CD4-positive, alpha-beta T cell treated with Interleukin-21 for 1 hour (primary cell): ENCODE results near the gene SCYGR1.
"Not testable (repeated sequence)": the region's sequence is repeated elsewhere in the genome, so short reads cannot be mapped to it uniquely, and the experiment has no call there.

Experiments
- DNase-seq: peaks from one replicate; pipeline ENCODE4 v3.0.0-alpha.2; 2020

Gene SCYGR1, protein sequence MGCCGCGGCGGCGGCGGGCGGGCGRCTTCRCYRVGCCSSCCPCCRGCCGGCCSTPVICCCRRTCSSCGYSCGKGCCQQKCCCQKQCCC

DNA sequence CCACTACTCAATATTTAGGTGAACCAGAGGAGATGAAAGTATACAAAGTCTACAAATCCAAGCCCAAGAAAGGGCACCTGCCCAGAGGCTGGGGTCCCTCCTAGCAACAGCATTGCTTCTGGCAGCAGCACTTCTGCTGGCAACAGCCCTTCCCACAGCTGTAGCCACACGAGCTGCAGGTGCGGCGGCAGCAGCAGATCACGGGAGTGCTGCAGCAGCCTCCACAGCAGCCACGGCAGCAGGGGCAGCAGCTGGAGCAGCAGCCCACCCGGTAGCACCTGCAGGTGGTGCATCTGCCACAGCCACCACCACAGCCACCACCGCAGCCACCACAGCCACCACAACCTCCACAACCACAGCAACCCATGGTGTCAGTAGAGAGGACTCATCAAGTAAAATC, at the start of gene SCYGR1:
Gene SCYGR1 (minus strand): TSS at position 367 of the 400 bp plus-strand sequence. CDS start 0 bp downstream, at position 367.
- not testable (repeated sequence) for DNase-seq

DNA sequence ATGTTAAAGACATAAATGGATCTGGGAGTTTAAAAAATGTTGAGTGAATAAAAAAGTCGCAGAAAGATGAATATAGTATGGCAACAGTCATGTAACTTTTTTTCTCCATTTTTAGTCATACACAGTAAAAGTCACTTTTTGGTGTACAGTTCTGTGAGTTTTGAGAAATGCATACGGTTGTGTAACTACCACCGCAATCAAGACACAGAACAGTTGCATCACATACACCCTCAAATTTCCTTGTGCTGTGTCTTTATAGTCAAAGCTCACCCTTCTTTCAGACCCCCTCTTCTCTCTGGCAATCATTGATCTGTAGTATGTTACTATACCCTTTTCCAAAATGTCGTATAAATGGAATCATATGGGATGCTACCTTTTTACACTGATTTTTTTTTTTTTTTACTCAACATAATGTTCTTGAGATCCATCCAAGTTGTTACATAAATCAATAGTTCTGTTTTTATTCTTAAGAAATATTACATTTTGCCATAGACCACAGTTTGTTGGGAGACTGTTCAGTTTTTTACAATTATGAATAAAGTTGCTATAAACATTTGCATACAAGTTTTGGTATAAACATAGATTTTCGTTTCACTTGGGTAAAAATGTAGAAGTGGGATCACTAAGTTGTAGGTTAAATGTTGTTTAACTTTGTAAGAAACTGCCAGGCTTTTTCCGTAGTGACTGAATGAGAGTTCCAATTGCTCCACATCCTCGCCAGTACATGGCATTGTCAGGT, 48.9 kb upstream of the SCYGR1 start:
- DNase-seq, result no peak

DNA sequence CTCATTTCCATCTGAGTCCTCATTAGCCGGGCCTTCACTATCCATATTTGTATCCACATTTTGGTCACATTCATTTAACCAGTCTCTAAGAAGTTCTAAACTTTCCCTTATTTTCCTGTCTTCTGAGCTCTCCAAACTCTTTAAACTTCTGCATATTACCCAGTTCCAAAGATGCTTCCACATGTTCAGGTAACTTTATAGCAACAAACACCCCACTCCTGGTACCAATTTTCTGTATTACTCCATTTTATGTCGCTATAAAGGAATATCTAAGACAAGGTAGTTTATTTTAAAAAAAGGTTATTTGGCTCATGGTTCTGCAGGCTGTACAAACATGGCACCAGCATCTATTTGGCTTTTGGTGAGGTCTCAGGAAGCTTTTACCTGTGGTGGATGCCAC, 45.4 kb upstream of the SCYGR1 start:
- no peak for DNase-seq

DNA sequence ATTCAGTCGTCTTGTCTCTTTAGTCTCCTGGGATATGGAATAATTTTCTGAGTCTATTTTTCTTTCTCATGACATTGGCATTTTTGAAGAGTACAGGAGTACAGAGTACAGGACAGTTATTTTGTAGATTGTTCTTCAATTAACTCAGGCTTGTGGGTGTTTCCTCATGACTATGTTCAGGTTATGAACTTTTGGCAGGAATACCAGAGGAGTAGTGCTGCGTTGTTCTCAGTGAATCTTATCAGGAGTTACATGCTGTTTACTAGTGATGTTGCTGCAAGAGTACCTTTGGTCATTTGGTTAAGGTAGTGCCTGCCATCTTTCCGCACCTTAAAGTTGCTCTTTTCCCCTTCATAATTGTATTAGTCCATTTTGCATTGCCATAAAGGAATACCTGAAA, 42.9 kb upstream of the SCYGR1 start:
- no peak for DNase-seq

DNA sequence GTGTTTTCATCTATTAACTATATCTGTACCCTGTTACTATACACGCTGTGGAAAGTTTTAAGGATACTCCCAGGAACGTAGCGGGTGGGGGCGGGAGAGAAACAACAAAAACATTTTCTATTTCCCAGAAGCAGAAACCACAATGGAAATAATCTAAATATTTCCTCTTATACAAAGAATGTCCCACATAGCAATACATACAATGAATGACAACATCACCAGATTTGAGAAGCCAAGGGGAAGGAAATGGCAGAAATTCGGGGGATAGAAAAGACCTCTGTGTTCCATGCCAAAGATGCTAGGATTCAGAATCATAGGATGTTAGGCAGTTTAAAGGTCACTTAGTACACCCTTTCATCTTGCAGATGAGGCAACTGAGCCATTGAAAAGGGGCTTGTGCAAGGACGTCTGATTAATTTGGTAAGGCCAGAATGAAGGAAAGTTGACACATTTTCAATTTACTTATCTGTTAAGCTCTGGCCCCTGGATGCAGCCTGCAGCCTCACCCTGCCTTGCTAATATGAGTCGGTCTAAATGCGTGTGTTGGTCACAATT, 41.1 kb upstream of the SCYGR1 start:
- no peak for DNase-seq

DNA sequence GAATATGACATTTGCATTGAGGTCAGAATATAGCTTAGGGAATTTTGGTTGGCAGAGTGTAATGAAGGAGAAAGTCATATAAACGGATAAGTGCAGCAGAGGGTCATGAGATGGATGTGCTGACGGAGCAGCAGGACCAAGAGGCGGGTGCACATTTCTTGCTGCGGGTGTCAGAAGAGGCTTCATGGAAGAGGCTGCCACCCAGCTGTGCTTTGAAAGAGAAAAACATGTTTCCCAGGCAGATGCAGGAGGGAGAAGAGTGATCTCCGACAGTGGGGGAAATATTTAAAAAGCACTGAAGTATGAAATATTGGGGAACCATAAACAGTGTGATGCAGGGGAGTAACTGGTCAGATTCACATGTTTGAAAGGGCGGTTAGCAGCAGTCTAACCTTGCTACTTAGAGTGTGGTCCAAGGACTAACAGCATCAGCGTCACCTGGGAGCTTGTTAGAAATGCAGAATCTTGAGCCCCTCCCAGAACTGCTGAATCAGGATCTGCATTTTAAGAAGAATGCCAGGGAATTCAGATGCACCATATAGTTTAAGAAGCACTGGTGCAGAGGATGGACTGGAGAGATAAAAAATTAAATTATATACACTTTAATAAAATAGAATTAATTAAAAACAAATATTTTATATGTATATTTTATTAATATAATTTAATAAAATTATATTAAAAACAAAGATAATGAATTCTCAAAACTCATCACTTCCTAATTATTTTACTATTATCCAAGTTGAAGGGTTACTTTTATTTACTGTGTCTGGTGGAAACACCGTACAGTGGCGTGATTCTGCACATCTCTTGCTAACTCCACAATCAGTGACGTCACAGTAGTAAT, 36.1 kb upstream of the SCYGR1 start:
- no peak for DNase-seq

DNA sequence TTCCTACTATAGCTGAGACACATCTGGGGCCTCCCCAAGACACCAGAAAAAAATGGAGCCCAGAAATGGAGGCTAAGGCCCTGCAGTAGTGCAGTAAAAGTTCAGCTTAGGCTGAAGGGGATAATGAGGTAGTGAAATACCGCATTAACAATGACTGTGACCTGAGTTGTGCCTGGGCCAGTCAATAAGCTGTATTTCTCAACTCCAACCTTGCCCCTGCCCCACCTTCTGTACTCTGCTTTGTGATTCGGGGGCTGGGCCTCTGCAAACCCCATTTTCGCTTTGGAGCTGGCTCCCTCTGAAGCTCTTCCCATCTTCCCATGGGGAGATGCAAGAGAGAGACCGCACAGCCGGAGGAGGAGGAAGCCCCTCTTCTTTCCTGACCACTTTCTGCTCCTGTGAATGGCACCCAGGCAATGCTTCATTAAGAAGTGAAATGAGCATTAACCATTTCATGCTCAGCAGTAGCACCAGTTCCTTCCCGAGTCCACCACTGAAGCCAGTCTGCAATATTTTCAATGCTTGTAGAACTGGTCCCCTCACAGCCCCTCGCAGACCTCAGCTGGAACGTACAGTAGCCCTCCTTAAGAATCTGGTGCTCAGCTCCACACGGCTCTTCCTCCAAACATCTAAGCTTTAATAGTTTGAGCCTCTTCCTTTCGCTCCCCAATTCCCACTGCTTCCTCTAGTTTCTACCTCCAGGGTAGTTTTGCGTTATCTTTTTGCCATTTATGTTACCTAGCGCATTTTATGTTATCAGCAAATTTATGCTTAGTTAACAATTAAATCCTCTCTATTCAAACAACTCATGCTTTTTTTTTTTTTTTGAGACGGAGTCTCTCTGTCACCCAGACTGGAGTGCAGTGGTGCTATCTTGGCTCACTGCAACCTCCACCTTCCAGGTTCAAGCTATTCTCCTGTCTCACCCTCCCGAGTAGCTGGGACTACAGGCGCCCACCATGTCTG, 32.6 kb upstream of the SCYGR1 start:
- no peak for DNase-seq

DNA sequence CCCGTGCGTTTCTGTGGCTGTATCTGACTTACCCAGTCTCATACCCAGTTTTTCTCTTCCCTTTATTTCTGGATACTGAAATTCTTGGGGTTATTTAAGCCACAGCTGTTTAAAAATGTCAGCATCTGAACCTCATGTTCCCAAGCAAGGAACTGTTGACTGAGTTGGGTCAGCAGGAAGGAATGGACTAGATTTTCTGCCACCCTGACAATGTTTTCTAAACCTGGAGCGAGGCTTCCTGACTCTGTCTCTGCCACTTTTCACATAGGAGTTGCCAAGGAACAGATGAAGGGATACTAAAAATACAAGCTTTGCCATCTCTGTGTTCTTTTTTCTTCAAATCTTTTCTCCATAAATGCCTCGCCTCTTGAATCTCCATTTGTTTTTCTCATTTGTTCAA, 29.0 kb upstream of the SCYGR1 start:
- no peak for DNase-seq

DNA sequence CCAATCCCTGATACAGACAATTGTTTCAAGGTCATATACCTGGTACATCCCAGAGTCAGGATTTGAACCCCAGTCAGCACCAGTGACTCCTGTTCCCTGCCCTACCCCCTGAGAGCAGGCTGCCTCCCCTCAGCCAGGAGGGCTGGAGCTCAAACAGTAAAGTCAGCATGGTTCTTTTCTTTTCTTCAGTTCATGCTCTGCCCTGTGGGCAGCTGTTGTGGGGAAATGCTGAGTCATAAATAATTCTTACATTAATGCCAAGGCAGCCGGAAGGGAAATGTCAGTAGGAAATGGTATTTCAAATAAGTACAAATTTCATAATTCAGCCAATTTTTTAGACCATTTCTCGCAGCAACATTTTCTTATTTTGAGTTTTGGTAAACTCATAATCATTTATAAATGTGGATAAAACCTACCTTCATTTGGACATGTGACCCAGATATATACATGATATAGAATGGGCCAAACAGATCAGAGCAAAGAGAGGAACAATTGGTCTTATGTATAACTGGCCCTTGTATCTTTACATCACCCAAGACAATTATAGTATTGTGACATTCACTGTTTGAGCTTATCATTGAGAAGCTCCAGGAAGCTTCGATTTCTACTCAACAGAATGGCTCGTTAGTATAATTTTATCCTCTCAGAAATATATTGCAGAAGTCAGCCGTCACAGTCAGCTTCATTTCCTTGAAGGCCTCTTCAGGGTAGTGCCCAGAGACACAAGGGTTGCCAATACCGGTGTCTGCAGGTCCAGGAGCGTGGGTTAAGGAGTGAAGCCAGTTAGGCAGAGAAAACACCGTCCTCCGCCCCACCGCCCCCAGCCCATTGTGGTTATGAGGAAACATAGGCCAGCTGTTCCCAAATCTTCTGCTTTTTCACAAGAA, 28.0 kb upstream of the SCYGR1 start:
- no peak for DNase-seq

DNA sequence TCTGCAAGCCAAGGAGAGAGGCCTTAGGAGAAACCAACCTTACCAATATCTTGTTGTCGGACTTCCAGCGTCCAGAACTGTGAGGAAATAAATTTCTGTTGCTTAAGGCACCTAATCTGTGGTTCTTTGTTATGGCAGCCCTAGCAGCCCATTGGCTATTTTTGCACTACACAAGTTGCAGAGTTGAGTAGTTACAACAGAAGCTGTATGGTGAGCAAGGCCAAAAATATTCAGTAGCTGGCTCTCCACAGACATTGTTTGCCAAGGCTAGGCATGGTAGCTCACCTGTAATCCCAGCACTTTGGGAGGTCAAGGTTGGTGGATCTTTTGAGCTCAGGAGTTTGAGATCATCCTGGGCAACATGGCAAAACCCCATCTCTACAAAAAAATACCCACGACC, 27.1 kb upstream of the SCYGR1 start:
- no peak for DNase-seq

DNA sequence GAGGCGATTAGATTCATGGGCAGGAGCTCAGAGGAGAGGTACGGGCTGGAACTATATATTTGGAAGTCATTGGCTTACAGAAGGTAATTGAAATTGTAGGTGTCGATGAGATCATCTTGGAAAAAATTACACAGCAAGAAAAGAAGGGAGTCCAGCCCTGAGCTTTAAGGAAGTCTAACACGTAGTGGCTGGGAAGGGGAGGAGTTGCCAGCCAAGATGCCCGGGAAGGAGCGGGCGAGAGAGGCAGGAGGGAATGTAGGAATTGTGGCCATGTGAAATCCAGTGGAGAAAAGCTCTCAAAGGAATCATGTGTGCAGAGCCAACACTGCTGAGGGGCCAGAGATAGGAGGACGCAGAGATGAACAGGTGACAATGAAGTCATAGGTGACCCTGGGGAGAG, 25.6 kb upstream of the SCYGR1 start:
- no peak for DNase-seq

DNA sequence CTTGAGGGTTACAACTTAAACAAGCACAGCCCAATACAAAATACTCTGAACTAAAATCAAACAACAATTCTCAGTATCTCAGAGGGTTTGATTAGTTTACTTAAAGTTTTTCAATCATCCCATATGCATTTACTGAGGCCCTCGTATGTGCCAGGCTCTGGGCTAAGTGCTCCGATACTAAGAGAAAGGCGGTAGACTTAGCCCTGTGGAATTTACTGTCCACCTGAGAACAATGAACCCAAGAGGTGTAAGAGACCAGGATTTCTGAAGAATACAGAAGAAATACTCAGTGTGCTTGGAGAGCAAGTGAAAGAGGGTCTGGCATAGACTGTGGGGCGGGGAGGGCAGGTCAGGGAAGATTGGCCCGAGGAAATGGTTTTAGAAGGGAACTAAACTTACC, 25.1 kb upstream of the SCYGR1 start:
- DNase-seq, result no peak

DNA sequence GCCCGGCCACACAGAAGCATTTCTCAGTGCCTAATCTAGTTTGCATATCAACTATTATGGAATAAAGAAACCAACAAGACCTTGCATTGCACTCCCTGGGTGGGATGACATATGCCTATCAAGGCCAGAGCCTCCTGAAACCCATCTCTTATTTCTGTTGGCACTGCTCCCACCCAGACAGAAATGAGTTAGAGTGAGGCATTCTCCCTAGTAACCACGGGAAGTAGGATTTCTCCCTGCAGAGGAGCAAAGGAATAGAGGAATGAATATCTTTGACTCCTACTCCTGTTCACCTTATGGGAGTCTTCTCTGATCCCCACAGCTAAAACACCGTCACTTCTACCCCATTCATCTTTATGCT, 24.2 kb upstream of the SCYGR1 start:
- no peak for DNase-seq

DNA sequence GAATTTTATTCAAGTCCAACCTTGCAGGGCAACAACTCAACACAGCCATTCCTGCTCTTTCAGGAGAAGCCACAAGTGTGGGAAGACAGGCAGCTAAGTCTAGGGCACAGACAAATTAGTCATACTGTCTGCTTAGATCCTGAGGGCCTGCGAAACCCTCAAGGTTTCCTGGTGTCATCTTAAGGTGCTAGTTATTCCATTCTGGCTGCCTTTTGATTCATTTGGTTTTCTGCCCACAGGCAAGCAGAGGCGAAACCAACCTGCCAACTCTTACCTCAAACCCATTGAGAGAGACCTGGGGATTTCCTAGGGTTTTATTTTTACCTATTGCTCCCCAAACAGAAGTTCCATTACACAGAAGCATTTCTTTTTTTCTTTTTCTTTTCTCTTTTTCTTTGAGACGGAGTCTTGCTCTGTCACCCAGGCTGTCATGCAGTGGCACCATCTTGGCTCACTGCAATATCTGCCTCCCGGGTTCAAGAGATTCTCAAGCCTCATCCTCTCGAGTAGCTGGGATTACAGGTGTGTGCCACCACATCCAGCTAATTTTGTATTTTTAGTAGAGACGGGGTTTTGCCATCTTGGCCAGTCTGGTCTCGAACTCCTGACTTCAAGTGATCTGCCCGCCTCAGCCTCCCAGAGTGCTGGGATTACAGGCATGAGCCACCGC, 23.7 kb upstream of the SCYGR1 start:
- peak; percentile 3 for DNase-seq

DNA sequence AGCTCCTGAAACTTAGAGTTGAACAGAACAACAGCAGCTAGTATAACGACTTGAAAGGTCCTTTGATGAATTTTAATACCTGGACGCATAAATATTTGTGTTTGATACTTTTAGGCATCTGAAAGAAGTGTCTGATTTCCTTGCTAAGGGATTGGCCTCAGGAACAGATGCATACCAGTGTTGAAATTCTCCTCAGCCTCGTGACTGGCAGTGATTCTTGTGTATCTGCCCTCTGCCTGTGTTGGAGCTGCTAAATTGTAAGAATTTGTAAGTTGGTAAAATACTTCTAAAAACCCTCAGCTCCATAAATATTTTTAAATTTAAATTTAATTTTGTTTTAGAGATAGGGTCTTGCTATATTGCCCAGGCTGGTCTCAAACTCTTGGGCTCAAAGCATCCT, 22.4 kb upstream of the SCYGR1 start:
- DNase-seq, result no peak

DNA sequence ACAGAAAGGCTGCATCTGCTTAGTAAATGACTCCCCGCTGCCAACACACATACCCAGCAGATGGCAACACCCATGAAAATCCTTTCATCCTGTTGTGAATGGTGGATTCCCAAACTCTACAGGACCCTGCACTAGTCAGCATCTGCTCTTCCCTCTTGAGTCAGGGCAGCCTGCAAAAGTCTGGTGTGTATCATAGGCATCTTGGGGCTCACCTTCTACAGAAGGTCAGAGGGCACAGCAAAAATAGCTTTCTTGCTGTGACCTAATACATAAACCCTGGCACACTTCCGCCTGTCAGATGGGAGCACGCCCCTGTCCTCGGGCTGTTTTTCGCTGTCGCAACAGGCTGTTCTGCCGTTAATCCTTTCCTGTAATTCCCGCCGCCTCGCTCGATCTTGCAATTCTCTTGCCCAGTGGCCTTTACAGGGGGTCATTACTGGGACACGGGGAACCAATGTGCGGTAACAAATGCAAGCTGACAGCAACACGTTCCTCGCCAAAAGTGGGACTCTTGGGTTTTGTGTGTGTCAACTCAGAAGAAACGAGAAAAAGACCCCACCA, 19.9 kb upstream of the SCYGR1 start:
- no peak for DNase-seq

DNA sequence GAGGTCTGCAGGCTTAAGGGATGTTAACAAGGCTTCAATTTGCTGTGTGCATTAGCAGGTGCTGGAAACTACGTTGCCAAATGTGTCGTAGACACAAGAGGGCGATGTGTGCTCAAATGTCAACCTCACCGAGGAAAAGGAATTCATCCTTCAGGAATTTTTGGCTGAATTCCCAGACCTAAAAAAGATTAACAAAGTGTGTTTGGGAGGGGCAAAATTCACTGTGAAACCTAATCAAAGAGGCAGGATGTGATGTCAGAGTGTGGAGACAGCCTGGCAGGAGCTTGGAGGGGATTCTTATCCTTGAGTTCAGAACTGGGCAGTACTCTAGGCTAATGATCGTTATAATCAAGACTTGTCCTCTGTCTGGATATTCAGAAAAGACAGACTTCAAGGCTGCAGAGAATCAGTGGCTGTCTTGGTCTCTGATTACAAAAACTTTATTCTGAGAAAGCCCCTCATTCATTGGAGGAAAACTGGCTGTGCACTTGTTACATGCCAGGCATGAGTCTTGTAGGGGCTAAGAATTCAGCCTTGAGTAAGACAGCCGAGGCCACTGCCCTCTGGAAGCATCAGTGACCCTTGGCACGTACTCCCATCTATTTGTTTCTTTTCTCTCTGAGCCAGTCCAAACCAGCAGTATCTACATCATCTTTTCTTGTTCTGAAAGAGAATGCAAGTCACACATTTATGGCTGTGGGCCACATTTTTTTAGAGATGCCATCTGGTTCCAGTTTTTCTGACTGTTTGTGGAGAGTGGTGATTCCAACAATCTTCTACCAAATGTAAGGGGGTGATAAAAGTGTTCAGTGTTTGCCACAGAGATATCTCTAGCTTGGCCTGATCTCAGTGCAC, 18.7 kb upstream of the SCYGR1 start:
- no peak for DNase-seq

DNA sequence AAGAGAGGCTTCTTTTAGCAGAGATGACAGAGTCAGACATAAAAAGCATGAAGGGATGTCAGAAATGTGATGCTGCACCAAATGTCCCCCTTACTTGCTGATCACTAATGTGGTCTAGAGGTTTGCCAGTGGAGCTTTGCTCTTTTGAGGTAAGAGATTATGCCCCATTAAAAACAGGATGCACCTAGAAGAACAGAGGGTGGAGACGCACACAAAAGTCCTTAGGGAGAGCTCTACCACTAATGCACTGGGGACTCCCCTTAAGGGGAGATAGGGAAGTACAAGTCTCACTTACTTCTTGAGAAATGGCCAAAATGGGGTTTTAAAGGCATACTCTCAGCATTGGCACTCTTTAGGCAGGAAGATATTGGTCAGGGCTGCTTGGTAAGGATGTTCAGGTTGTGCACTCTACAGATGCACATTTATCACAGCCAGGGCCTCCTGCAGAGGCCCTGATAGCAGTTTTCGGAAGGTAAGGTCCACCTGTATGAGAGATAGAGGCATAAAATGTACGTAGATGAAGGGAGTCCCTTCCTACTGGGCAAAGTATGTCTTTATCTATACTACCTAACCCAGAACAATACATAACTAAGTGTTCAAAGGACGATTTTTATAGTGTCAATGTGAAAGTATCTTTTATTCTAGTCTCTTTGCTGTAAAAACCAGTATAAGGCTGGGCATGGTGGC, 17.0 kb upstream of the SCYGR1 start:
- no peak for DNase-seq

DNA sequence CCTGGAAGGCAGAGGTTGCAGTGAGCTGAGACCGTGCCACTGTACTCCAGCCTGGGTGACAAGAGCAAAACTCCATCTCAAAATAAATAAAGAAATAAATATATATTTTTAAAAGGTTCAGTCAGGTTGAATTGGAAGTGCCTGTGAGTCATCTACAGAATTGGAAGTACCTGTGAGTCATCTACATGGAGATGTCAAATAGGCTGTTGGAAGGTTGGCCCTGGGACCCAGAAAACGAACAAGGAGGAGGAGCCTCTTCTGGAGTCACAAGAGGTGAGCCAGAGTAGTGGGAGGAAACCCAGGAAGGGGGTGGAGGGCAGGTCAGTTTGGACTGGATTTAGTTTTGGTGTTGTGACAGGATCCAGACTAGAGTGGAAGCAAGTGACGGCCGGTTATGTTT, 15.2 kb upstream of the SCYGR1 start:
- DNase-seq, result no peak
